Activated T-cell treated with anti-CD3 and anti-CD28 coated beads, Interleukin-2, amount 50 U/mL, for 1 hour (primary cell): ENCODE data around the gene RAB37.
A peak's percentile ranks its signal among the peaks of the same experiment; 100 is the strongest.

Source experiments
- DNase-seq: peaks from one replicate; pipeline ENCODE4 v3.0.0-alpha.2; 2020

The RAB37 gene, protein sequence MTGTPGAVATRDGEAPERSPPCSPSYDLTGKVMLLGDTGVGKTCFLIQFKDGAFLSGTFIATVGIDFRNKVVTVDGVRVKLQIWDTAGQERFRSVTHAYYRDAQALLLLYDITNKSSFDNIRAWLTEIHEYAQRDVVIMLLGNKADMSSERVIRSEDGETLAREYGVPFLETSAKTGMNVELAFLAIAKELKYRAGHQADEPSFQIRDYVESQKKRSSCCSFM

GRCh38 chr17:74736513-74737298 lies at the start of gene RAB37:
RAB37 (plus strand) TSS chr17:74737256; CDS start chr17:74737273, 17 bp downstream.
- DNase-seq, result peak; percentile 68

DNA sequence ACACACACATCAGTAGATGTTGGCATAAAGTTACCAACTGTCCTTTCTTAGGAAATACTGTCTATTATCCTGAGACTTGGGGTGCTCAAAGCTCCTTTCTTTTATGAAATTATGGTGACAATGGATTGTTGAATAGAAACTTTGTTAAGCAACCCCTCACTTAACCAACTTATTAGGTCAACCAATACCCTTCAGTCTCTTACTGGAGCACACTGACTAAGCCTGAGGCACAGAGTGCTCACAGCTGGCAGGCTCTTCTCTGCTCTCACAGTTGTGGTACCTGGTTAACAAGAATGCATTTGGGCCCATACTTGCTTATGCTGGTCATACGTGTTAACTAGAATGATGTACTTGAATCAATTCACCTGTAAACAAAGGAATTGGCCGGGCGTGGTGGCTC lies 49.2 kb upstream of the RAB37 start:
- no peak for DNase-seq

- DNase-seq, result no peak
Observed at GRCh38 chr17:74690409-74690825, 46.6 kb upstream of the RAB37 start.

- no peak for DNase-seq
Observed at GRCh38 chr17:74691151-74691550, 45.9 kb upstream of the RAB37 start.

DNA sequence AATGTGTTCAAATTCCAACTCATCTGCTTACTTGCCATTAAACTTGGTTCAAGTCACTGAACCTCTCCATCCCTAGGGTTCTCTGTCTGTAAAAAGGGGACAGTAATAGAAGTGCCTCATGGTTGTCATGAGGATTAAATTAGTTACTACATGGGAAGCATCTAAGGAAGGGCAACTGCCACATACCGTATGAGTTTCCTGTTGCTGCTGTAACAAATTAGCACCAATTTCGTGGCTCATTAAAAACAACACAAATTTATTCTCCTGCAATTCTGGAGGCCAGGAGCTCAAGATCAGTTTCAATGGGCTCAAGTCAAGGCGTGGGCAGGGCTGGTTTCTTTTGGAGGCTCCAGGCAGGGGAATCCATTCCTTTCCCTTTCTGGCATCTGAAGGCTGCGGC lies 43.0 kb upstream of the RAB37 start:
- DNase-seq, result no peak

- DNase-seq, result no peak
Observed at GRCh38 chr17:74695629-74696028, 41.4 kb upstream of the RAB37 start.

- DNase-seq, result no peak
Observed at GRCh38 chr17:74697515-74697914, 39.5 kb upstream of the RAB37 start.

GRCh38 chr17:74698069-74698468 lies 39.0 kb upstream of the RAB37 start:
- no peak for DNase-seq

GRCh38 chr17:74699236-74699635 lies 37.8 kb upstream of the RAB37 start:
- DNase-seq, result no peak

- no peak for DNase-seq
Observed at GRCh38 chr17:74702116-74702871, 34.8 kb upstream of the RAB37 start.

DNA sequence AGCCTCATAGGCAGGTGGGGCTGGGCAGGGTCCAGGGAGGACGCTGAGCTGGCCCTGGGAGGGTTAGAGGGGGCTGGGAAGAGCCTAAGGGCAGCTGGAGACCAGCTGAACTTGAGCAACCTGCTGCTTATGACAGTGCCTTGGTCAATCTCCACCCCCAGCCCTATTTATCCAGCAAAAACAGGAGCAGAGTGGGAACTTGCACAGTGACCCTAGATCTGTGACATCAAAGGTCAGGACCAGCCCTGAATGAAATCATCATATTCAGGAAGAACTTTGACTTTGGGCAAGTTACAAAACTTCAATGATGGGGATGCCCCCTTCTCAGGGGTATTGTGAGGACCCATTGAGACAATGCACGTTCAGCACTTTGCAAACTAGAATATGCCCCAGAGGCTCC lies 33.7 kb upstream of the RAB37 start:
- no peak for DNase-seq

- no peak for DNase-seq
Observed at GRCh38 chr17:74704544-74704943, 32.5 kb upstream of the RAB37 start.

DNA sequence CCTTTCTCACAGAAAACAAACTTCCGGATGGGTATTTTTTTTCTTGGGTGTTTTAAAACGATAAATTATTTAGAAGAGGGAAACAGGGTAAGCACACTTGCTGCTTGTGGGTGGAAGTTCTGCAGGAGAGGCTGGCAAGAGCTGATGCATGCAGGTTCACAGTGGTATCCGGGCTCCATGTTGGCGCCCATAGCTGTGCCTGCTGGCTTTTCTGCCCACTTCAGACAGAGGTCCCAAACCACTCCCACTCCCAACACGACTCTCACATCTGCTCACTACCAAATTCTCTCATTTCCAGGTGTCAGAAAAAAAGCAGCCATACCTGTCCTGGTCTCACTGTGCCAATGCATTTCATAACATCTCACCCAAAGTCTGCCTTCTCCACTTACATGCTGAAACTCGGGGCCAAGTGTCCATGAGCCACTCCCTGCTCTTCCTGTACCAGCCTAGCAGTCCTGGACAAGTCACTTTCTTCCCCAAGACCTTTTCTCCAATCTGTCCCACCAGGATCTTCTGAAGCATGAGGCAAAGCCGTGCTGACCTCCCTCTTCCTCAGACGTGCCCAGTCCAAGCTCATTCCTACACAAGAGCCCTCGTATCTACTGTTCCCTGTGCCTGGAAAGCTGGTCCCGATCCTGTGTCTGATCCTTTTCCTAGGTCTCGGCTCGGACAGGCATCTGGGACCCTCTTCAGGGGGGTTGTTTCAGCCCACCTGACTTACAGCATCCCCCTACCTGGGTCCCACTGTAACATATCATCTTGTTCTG lies 25.8 kb upstream of the RAB37 start:
- DNase-seq, result no peak

DNA sequence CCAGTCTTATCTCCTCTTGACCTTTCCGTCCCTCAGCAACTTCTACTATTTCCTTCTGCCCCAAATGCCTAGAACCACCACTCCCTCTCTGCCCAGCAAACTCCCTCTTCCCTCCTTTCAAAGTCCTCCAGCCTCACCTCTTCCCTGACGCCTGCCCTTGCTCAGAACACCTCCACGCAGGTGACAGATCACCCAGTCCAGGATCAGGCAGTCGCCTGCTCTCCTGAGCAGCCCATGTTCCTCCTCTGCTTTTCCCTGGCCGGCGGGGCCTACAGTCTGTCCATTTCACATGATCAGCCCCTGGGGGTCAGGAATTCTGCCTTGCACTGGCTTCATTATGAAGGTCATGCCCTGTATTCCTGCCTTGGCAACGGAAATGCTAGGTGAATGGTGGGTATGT lies 24.8 kb upstream of the RAB37 start:
- no peak for DNase-seq

GRCh38 chr17:74712756-74713155 lies 24.3 kb upstream of the RAB37 start, which contains the start of gene CD300LF:
CD300LF (minus strand) TSS chr17:74712923; CDS start chr17:74712866, 57 bp downstream.
- DNase-seq, result no peak

GRCh38 chr17:74713171-74713755 lies 23.8 kb upstream of the RAB37 start:
- no peak for DNase-seq

- no peak for DNase-seq
Observed at GRCh38 chr17:74715144-74715543, 21.9 kb upstream of the RAB37 start.

DNA sequence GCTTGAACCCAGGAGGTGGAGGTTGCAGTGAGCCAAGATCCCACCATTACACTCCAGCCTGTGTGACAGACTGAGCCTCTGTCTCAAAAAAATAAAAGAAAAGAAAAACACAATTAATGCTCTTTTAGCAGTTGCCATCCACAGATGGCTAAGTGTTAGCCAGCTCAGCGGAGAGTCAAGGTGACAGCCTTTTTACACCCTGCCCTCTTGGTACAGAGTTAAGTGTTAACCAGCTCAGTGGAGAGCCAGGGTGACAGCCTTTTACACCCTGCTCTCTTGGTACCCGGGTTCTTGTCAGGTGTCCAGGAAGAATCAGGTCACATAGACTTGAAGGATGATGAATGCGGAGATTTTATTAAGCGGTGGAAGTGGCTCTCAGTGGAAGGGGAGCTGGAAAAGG lies 16.6 kb upstream of the RAB37 start:
- DNase-seq, result no peak

GRCh38 chr17:74722782-74723181 lies 14.3 kb upstream of the RAB37 start:
- DNase-seq, result no peak

DNA sequence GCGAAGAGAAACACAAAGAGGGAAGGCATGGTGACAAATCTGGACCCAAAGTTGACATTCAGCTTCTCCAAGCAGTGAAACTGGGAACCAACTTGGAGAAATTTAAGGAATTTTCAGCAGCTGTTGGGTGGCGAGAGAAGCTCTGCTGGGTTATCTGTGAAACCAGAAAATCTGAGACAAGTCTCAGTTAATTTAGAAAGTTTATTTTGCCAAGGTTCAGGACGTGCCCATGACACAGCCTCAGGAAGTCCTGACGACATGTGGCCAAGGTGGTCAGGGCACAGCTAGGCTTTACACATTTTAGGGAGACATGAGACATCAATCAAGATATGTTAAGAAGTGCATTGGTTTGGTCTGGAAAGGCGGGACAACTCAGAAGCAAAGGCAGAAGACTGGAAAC lies 13.2 kb upstream of the RAB37 start:
- no peak for DNase-seq

DNA sequence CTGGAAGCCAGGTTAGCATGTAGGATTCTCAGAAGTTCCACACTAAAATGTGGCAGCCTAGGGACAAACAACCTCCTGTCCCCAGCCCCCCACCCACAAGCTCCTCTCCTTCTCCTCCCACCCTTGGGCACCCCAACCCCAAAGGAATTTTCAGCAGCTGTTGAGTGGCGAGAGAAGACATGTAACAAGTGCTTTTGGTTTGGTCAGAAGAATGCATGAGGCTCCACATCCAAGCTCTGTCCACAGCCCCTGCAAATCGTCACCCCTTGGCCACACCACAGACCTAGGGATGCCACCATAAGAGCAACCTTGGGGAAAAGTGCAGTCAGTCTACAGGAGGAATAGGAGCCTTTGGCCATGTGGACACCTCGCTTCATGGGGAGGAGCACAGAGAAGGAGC lies 11.9 kb upstream of the RAB37 start:
- DNase-seq, result no peak

GRCh38 chr17:74728033-74728701 lies 8.9 kb upstream of the RAB37 start:
- DNase-seq, result no peak
